ENCODE data around the gene CERKL.

DNA sequence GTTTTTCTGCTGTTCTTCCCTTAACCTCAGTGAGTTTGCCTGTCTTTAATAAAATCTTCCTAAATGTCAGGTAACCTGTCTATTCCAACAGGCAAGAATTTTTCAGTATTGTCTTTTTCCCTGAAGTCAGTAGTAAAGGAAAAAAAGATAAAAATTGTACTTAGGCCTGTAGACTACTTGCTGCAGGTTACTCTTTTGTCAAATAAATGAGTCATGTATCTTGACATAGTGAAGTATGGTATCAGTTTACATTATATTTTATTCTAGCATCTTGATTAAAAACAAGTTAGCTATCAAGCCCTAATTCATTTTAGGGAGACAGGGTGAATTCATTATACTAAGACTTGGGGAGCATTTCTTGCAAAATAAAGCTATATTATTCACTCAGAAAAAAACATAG is 139.9 kb downstream of the CERKL start:
- TF ChIP-seq, protein P1, sequence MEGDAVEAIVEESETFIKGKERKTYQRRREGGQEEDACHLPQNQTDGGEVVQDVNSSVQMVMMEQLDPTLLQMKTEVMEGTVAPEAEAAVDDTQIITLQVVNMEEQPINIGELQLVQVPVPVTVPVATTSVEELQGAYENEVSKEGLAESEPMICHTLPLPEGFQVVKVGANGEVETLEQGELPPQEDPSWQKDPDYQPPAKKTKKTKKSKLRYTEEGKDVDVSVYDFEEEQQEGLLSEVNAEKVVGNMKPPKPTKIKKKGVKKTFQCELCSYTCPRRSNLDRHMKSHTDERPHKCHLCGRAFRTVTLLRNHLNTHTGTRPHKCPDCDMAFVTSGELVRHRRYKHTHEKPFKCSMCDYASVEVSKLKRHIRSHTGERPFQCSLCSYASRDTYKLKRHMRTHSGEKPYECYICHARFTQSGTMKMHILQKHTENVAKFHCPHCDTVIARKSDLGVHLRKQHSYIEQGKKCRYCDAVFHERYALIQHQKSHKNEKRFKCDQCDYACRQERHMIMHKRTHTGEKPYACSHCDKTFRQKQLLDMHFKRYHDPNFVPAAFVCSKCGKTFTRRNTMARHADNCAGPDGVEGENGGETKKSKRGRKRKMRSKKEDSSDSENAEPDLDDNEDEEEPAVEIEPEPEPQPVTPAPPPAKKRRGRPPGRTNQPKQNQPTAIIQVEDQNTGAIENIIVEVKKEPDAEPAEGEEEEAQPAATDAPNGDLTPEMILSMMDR (IDR thresholded peaks at IDR 0.05), result no peak
- TF ChIP-seq, protein P2, sequence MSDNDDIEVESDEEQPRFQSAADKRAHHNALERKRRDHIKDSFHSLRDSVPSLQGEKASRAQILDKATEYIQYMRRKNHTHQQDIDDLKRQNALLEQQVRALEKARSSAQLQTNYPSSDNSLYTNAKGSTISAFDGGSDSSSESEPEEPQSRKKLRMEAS (CRISPR knock-in tag; IDR thresholded peaks at IDR 0.05), result no peak
- TF ChIP-seq ZNF232 (CRISPR knock-in tag; IDR thresholded peaks at IDR 0.05) (no peak), CBFB (CRISPR knock-in tag; IDR thresholded peaks at IDR 0.05; ENCODE audit: low read depth) (no peak), SP1 (CRISPR knock-in tag; conservative IDR thresholded peaks at IDR 0.05) (no peak)
- TF ChIP-seq, protein P3, sequence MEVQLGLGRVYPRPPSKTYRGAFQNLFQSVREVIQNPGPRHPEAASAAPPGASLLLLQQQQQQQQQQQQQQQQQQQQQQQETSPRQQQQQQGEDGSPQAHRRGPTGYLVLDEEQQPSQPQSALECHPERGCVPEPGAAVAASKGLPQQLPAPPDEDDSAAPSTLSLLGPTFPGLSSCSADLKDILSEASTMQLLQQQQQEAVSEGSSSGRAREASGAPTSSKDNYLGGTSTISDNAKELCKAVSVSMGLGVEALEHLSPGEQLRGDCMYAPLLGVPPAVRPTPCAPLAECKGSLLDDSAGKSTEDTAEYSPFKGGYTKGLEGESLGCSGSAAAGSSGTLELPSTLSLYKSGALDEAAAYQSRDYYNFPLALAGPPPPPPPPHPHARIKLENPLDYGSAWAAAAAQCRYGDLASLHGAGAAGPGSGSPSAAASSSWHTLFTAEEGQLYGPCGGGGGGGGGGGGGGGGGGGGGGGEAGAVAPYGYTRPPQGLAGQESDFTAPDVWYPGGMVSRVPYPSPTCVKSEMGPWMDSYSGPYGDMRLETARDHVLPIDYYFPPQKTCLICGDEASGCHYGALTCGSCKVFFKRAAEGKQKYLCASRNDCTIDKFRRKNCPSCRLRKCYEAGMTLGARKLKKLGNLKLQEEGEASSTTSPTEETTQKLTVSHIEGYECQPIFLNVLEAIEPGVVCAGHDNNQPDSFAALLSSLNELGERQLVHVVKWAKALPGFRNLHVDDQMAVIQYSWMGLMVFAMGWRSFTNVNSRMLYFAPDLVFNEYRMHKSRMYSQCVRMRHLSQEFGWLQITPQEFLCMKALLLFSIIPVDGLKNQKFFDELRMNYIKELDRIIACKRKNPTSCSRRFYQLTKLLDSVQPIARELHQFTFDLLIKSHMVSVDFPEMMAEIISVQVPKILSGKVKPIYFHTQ (CRISPR knock-in tag; IDR thresholded peaks at IDR 0.05), result no peak
- TF ChIP-seq, protein P4, sequence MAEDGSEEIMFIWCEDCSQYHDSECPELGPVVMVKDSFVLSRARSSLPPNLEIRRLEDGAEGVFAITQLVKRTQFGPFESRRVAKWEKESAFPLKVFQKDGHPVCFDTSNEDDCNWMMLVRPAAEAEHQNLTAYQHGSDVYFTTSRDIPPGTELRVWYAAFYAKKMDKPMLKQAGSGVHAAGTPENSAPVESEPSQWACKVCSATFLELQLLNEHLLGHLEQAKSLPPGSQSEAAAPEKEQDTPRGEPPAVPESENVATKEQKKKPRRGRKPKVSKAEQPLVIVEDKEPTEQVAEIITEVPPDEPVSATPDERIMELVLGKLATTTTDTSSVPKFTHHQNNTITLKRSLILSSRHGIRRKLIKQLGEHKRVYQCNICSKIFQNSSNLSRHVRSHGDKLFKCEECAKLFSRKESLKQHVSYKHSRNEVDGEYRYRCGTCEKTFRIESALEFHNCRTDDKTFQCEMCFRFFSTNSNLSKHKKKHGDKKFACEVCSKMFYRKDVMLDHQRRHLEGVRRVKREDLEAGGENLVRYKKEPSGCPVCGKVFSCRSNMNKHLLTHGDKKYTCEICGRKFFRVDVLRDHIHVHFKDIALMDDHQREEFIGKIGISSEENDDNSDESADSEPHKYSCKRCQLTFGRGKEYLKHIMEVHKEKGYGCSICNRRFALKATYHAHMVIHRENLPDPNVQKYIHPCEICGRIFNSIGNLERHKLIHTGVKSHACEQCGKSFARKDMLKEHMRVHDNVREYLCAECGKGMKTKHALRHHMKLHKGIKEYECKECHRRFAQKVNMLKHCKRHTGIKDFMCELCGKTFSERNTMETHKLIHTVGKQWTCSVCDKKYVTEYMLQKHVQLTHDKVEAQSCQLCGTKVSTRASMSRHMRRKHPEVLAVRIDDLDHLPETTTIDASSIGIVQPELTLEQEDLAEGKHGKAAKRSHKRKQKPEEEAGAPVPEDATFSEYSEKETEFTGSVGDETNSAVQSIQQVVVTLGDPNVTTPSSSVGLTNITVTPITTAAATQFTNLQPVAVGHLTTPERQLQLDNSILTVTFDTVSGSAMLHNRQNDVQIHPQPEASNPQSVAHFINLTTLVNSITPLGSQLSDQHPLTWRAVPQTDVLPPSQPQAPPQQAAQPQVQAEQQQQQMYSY (CRISPR knock-in tag; IDR thresholded peaks at IDR 0.05), result no peak
- TF ChIP-seq, protein P5, sequence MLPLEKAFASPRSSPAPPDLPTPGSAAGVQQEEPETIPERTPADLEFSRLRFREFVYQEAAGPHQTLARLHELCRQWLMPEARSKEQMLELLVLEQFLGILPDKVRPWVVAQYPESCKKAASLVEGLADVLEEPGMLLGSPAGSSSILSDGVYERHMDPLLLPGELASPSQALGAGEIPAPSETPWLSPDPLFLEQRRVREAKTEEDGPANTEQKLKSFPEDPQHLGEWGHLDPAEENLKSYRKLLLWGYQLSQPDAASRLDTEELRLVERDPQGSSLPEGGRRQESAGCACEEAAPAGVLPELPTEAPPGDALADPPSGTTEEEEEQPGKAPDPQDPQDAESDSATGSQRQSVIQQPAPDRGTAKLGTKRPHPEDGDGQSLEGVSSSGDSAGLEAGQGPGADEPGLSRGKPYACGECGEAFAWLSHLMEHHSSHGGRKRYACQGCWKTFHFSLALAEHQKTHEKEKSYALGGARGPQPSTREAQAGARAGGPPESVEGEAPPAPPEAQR (CRISPR knock-in tag; IDR thresholded peaks at IDR 0.05), result no peak

All from WTC11 (cell line).